Activated CD8-positive, alpha-beta memory T cell treated with anti-CD3 and anti-CD28 coated beads, Interleukin-2, amount 50 U/mL, for 1 hour (primary cell): ENCODE data around the gene CERS1.

Experiments used
- DNase-seq: peaks from one replicate; pipeline ENCODE4 v3.0.0-alpha.2; 2020; ENCODE audit errors: extremely low read depth

The CERS1 gene, protein sequence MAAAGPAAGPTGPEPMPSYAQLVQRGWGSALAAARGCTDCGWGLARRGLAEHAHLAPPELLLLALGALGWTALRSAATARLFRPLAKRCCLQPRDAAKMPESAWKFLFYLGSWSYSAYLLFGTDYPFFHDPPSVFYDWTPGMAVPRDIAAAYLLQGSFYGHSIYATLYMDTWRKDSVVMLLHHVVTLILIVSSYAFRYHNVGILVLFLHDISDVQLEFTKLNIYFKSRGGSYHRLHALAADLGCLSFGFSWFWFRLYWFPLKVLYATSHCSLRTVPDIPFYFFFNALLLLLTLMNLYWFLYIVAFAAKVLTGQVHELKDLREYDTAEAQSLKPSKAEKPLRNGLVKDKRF

DNA sequence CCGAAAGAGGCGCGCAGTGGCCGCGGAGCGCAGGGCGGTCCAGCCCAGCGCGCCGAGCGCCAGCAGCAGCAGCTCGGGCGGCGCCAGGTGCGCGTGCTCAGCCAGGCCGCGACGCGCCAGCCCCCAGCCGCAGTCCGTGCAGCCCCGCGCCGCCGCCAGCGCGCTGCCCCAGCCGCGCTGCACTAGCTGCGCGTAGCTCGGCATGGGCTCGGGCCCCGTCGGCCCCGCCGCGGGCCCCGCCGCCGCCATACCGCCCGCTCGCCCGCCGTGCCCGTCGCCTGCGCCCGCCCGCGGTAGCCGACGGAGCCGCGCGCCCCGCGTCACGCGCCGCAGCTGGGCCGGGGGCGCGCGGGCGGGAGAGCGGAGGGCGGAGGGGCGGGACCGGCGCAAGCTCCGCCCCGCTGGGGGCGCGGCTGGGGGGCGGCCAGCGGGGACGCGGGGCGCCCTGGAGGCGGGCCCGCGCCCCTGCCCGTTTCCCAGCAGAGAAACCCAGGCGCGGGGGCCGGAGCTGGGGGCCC lies at the start of gene CERS1:
CERS1 (minus strand) TSS at position 335 of the 518 bp plus-strand sequence; CDS start at position 249, 86 bp downstream.
- no peak for DNase-seq

DNA sequence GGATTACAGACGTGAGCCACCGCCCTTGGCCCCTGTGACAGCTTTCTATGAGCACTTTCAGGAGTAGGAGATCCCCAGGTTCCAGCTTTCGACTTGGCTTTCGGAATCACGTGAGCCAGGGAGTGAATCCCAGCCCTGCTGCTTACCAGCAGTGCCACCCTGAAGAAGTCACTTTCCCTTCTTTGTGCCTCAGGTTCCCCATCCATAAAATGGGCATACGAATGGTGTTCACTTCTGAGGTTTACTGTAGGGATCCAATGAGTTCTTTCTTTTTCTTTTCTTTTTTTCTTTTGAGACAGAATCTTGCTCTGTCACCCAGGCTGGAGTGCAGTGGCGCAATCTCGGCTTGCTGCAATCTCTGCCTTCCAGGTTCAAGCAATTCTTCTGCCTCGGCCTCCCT lies 49.3 kb upstream of the CERS1 start:
- DNase-seq, result no peak

DNA sequence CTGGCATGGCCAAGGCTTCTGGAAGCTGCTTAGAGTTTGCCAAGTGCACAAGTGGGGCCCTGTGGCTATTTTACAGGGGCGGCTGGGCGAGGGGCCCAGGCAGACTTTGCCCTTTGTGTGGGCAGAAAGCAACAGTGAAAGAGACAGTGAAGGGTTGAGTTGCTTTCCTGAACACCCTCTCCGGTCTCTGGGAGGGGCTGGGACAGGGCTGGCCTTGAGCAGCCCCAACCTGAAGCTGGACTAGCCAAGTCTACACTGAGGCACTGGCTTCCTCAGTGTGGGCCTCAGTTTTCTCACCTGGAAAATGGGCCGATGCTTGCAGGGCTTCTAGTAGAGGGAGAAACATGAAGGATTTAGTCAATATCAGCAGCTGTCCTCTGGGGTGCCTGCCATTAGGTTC lies 47.5 kb upstream of the CERS1 start:
- no peak for DNase-seq

DNA sequence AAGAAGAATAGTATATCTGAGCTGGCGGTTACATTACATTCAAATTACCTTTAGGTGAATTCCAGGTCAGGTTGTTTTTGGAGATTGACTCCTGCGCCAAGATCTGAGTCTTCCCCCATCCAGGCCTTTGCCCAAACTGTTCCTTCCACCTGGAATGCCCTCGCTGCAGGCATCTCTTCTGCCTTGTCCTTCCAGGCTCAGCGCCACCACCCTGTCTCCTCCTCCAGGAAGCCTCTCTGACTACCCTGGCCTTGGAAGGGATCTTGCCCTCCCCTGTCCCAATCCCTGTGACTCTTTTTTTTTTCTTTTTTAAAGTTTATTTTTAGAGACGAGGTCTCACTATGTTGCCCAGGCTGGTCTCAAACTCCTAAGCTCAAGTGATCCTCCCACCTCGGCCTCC lies 46.7 kb upstream of the CERS1 start:
- DNase-seq, result no peak

DNA sequence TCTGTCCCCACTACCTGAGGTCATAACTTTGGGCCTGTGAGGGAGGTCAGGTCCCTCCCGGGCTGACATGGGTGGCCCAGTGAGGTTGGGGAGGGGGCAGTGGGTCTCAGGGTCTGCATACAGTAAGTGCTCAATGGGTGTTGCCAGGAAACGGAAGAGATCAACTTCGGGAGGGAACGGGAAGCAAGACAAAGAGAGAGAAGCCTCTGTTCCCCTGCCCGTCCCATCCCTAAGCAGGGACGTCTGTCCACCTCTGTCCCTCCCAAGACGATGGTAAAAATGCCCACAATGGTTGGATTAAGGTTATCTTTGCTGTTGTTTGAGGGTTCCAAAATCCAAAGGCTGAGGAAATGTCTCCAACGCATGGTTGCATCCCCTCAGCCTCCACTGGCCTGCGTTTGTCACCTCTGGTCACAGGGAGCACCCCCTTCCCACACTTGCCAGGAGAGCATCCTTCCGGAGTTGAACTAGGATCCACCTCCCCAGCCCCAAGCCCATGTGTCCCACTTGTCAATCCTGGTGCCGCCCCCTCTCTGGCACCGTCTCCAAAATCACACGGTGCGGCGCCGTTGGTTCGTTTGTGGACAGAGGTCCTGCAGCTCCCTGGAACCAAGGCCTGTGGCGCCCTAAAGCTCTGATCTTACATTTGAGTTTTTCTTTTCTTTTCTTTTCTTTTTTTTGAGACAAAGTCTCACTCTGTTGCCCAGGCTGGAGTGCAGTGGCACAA lies 45.8 kb upstream of the CERS1 start:
- DNase-seq, result no peak

DNA sequence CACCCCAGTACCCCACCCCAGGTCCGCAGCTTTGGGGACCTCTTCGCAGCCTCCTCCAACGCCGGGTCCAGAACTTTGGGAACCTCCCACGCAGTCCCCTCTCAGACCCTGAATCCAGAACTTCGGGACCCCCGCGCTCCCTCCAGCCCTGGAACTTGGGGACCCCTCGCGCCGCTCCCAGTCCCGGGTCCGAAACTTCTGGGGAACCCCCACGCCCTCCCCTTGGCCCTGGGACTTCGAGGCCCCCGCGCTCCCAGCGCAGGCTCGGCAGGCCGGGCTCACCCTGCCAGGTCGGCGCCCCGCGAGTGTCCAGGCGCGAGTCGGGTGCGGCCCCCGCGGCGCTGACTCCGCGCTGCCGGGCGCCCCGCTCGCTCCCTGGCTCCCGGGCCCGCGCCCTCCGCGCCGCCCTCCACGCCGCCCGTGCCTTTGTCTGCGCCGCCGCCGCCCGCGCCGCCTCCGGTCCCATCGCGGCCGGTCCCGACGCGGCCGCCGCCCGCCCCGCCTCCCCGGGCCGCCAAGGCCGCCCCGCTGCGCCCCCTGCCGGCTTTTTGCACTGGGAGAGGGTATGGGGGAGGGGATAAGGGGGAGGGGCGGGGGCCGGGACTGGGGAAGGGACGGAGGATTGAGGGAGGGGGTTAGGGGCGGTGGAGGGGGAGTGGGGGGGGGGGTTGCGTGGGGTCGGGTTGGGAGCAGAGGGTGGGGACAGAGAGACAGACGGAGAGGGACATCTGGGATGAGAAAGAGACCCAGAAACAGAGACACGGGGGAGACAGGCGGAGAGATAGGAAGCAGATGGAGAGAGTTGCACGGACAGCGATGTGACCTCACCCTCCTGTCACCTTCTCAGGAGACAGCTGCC lies 45.0 kb upstream of the CERS1 start, which contains the start of gene HOMER3:
HOMER3 (minus strand) TSS at position 449 of the 859 bp plus-strand sequence. CDS start 2,235 bp downstream, outside the sequence.
- no peak for DNase-seq

DNA sequence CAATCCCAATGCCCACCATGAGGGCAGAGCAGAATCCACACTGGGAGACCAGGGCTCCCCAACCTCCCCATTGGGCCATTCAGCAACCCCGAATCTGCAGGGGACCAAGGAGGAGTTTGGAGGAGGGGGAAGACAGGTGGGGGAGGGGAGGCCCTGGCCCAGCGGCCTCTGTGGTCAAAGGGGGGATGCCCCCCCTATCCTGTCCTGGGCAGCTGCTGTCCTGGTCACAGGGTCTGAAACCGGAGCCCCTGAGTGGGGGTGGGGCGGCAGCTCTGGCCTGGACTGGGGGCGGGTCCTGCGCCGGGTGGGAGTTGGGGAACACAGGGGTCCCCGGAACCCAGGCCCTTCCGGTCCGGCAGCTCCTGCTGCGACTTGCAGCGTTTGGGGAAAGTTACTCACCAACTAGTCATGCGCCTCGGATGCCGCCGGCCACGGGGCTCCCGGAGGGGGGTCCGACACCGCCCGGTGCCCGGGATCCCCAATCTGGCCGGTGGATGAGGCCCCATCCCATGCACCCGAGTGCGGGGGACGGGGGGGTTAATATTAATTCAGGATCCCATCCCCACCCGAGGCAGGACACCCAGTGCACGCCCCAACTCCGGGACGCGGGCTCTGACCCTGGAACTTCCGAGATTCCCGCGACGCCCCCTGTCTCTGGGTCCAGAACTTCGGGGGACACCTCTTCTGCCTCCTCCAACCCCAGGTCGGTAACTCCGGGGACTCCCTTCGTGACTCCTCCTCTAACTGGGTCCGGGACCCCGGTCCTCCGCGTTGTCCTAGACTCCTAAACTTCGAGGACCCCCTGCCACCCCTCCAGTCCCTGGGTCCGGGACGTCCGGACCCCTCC lies 44.2 kb upstream of the CERS1 start:
- DNase-seq, result no peak

DNA sequence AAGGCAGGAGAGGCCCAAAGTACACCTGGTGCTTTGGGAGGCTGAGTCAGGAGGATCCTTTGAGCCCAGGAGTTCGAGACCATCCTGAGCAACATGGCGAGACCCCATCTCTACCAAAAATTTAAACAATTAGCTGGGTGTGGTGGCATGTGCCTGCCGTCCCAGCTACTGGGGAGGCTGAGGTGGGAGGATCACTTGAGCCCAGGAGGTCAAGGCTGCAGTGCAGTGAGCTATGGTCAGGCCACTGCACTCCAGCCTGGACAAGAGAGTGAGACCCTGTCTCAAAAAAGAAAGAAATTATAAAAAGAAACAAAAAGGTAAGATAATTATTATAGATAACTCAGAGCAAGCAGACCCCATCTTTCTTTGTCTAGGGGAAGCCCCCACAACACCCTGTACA lies 43.2 kb upstream of the CERS1 start:
- DNase-seq, result no peak

DNA sequence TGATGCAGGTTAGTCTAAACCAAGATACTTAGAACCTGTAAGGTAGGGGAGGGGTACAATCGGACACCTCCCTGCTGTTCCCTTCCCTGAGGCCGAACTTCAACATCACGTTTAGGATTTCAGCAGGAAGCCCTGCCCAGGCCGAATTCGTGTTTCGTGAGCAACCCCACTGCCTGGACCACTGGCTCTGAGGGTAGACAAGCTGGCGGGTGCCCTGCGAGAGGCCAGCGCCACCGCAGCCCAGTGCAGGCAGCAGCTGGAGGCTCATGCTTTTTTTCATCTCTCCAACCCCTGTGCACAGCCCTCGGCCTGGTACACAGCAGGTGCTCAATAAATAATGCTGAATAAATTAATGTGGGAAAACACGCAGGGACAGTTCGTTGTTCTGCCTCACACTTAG lies 37.3 kb upstream of the CERS1 start:
- no peak for DNase-seq

DNA sequence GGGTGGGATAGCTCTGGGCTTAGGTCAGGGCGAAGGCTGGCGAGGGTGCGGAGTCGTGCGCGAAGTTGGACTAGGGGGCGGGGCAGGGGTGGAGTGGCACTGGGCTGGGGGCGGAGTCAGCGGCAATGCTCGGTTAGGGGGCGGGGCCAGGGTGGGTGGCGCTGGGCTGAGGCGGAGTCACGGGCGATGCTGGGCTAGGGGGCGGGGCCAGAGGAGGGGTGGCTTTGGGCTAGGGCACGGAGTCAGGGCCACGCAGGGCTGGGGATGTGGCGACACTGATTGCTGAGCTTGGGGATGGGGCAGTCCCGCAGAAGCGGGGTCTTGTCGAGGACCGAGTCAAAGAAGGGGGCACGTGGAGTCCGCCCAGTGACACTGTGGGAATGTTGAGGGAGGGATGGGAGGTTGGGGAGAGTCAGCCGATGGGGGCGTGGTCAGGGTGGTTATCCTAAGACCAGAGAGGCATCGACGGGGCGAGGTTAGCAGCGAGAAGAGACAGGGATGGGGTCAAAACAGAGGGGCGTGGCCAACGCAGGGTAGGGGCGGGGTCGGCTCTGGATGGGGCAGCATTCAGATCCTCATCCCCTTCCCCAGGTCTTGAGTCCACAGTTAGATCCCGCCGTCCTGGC lies 36.4 kb upstream of the CERS1 start:
- DNase-seq, result peak; percentile 52

DNA sequence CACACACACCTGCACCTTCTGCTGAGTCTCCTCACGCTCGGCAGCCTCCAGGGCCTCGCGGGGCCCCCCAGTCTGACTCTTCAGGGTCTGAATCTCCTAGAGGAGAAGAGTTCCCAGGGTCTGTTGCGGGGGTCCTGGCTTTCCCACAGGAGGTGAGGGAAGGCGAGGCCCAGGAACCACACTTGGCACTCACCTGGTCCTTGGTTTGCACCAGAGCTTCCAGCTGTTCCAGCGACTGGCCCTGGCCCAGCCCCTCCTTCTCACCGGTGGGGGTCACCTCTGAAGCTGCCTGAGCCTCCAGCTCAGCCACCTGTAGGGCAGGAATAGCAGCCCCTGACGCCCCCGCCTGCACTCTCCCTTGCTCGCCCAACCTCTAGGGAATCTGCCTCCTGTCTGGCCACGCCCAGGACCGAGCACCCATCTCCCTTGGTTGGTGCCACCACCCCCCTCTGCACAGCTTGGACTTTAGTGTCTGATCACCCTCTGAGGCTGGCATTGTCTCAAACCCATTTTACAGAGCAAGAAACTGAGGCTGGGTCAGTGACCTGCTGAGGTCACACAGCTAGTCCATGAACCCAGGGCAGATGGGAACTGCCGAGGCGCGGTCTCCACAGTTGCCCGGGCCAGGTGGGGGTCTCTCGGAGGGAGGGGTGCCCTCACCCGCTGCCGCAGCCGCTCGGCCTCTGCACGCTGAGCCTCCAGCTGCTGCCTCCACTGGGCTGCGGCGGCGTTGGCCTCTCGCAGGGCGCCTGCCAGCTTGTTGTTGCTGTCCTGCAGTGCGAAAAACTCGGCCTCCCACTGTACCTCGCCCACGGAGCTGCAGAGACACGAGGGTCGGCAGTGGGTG lies 35.6 kb upstream of the CERS1 start:
- no peak for DNase-seq

DNA sequence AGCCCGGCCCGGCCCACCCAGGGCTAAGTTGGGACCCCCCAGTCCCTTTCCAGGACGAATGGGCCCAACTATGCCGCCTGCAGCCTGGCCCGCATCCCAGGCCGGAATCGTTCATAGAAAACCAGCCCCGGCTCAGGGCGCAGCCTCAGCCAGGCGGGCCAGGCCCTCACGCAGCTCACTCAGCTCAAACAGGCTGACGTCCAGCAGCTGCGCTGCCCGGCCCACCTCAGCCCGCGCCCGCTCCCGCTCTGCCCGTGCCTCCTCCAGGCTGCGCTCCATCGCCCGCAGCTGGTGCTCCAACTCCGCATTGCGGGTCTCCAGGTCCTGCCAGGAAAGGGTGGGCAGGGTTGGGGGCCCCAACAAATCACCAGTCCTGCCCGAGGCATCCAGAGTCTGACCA lies 33.4 kb upstream of the CERS1 start:
- no peak for DNase-seq

DNA sequence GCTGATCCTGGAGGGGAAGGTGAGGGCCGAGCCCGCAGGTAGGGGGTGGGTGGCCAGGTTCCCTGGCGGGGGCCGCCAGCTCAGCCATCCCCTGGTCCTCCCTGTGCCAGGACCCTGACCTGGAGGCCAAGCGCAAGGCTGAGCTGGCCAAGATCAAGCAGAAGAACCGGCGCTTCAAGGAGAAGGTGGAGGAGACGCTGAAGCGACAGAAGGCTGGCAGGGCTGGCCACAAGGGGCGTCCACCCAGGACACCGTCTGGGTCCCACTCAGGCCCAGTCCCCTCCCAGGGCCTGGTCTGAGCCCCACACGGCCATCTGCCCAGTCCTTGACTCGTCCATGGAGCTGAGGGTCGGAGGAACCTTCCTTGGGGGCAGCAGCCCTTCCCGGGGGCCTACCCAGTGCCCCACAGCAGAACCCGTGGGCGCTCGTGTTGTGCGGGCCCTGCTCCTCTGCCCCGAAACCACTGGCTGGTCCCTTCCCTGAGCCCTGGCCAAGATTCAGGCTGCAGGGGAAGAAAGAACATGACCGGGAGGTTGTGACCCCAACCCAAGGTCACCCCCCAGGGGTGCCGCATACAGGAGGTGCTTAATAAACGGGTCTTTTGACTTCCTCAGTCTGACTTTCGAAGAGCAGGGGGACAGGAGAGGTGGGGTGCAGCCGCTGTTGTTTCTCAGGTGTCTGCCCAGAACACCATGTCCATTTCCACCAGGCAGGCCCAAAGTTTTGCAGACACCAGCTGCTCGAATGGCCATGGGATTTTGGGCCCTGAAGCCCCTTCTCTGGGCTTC lies 32.3 kb upstream of the CERS1 start:
- DNase-seq, result no peak

DNA sequence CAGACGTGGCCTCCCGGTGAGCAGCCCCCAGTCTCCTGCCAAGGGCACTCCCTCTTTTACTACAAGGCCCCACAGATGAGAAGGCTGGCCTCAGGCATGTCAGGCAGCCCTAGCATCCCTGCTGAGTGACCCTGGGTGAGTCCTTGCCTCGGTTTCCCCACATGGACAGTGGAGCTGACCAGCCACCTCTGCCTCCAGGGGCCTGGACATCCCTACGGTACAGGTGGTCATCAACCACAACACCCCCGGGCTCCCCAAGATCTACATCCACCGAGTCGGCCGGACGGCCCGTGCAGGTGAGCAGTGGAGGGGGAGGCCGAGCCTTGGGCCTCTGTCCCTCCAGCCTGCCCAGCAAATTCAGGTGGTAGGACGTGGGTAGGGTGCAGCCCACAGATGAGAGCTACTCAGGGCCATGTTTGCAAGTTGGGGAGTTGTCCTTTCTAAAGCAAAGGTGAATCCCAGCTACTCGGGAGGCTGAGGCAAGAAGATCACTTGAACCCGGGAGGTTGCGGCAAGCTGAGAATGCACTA lies 28.8 kb upstream of the CERS1 start:
- no peak for DNase-seq

DNA sequence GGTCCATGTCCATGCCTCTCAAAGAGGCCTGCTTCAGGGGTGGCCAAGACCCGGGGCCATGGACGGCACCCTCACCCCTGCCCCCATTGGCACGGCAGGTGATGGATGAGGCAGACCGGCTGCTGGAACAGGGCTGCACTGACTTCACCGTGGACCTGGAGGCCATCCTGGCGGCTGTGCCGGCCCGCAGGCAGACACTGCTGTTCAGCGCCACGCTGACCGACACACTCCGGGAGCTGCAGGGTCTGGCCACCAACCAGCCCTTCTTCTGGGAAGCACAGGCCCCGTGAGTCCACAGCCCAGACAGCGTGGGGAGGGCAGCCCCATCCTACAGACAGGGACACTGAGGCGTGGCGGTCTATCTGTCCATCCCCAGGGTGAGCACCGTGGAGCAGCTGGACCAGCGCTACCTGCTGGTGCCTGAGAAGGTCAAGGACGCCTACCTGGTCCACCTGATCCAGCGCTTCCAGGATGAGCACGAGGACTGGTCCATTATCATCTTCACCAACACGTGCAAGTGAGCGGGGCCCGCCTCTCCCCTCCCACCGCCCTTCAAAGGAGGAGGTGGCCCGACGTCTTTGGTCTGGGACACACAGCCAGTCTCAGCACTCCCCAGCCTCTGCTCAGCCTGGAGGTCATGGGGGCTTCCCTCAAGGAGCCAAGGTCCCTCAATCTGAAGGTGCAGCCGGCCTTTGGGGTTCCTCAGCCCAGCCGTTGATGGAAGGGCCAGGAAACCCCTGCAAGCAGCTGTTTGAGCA lies 26.4 kb upstream of the CERS1 start:
- DNase-seq, result no peak

DNA sequence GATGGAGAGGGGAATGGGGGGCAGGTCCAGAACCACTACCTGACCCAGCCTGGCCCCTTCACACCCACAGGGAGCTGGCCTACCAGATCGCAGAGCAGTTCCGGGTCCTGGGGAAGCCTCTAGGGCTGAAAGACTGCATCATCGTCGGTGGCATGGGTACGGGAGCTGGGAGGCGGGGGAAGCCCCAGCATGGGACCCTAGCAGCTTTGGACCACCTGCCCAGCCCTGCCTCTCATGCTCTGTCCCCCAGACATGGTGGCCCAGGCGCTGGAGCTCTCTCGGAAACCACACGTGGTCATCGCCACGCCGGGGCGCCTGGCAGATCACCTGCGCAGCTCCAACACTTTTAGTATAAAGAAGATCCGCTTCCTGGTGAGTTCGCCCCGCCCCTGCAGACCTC lies 25.6 kb upstream of the CERS1 start:
- DNase-seq, result no peak

DNA sequence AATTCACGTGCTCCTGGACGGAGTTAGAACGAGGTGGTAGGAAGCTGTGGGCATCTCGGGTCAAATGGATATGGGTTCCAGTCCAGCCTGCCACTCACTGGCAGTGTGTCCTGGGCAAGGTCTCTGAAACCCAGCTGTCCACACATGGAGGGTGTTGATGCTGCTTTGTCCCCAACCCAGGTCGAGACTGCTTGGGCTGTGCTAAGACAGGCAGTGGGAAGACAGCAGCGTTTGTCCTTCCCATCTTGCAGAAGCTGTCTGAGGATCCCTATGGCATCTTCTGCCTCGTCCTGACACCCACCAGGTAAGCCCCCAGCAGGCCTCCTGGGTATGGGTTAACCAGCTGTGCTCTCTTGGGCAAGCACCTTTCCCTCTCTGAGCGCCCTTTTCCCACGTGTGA lies 24.4 kb upstream of the CERS1 start:
- no peak for DNase-seq

DNA sequence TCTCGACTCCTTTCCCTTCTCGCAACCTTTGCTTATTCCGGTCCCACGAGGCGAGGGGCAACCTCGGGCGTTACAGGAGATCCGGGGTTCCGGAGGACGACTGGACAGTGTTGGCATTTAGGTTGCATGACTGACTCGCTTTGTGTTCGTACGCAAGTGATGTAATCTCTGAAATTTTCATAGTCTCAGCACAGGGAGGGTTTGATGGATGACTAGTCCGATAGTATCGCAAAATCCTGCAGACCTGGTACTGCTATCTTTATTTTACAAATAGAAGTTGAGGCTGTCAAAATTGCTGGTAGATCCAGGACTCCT lies 23.9 kb upstream of the CERS1 start:
- no peak for DNase-seq
